Hematopoietic multipotent progenitor cell (in vitro differentiated cells): ENCODE results near the gene LRP5. TPM values are rescaled to one million over a fixed set of nuclear protein-coding genes. Genes with fewer than 3 reads are reported as not detected.
A peak's percentile ranks its signal among the peaks of the same experiment; 100 is the strongest.

Source experiments
- DNase-seq, 3 donors: peaks; one replicate each; pipeline ENCODE4 v3.0.0-alpha.2; 2011 to 2015; ENCODE audit warnings: low read depth in 2 of 3, low spot score in 2 of 3
- total RNA-seq: library from RNA; depleted of rRNA; stranded (reverse); fragments of >200 nt; gene quantifications from one replicate; pipeline ENCODE4 v1.2.3, GENCODE V29; 2012

The LRP5 gene
- total RNA-seq, 1 donor: 70.0 TPM

GRCh38 chr11:68327586-68328370 is 15.4 kb downstream of the LRP5 start:
- DNase-seq: no peak

- DNase-seq: peak in 2 of 3 donors; percentile 78 to 93
Observed at GRCh38 chr11:68328374-68329091, 16.1 kb downstream of the LRP5 start.

GRCh38 chr11:68329536-68329935 is 17.1 kb downstream of the LRP5 start:
- DNase-seq: no peak

GRCh38 chr11:68329978-68330699 is 17.7 kb downstream of the LRP5 start:
- no peak for DNase-seq

- no peak for DNase-seq
Observed at GRCh38 chr11:68330700-68331337, 18.4 kb downstream of the LRP5 start.

DNA sequence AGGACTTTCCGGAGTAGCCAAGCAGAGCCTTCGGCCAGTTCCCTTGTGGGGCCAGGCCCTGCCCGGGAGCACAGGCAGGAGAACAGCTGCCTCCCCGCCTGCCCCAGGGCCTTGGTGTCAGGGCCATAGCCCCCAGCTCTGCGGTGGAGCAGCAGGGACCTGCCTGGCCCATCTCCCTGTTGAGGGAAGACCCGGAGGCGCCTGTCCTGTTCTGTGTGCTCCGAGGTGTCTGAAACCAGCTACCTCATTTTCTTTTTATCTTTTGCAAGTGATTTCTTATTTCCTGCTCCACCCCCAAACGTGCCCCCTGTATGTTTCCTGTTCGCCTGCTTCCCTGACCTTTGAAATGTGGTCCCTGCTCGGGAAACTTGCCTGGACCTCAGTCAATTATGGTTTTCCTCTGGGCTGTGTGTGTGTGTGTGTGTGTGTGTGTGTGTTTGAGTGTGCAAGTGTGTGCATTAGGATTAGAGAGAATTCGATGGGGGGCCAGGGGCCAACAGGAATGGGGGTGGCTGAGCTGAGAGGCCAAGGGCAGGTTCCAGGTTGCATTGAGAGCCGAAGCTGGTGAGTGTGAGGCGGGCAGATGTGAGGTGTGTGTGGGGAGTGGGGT is 19.1 kb downstream of the LRP5 start:
- peak in 1 of 3 donors; percentile 48 for DNase-seq

- no peak for DNase-seq
Observed at GRCh38 chr11:68332186-68332585, 19.8 kb downstream of the LRP5 start.

DNA sequence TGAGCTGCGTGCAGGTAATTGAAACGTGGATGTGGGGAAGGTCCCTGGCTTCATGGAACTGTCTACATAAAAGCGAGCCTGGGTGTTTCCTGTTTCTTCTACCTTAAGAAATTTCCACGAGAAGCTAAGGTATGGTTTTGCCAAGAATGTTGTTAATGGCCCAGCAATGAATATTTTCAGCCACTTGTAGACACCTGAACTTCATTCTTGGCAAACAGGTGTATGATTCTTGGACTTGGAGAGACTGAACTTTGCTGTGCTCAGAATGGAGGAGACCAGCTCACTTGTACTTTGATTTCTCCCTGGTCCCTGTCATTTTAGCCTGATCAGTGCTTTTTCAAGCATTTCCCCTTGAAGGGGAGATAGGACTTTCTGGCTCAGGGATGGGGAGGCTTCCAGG is 20.8 kb downstream of the LRP5 start:
- no peak for DNase-seq

DNA sequence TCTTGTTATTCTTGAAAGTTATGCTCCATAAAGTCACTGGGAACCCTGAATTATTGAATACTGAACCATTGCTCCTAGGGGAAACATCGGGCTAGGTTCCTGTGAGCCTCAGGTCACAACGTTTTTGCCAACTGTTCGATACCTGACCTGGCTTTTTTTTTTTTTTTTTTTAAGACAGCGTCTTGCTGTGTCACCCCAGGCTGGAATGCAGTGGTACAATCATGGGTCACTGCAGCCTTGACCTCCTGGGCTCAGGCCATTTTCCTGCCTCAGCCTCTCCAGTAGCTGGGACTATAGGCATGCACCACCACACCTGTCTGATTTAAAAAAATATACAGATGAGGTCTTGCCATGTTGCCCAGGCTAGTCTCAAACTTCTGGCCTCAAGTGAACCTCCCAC is 22.5 kb downstream of the LRP5 start:
- no peak for DNase-seq

- no peak for DNase-seq
Observed at GRCh38 chr11:68335683-68336082, 23.3 kb downstream of the LRP5 start.

DNA sequence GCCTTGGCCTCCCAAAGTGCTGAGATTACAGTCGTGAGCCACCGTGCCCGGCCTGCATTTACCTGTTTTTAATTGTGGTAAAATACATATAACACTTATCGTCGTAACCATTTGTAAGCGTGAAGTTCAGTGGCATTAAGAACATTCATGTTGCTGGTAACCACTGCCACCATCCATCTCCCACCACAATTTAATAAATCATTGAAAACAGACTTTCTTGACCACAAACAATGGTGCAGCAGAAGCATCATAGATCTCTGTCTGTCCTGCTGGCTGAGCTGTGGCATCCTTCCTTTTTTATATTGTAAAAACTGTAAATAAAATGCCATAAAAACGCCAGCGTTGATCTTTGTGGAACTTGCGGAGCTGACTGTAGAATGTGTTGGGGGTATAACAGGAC is 24.3 kb downstream of the LRP5 start:
- DNase-seq: peak in 1 of 3 donors; percentile 58

- peak in 1 of 3 donors; percentile 45 for DNase-seq
Observed at GRCh38 chr11:68337399-68337835, 25.0 kb downstream of the LRP5 start.

GRCh38 chr11:68338051-68338780 is 25.8 kb downstream of the LRP5 start:
- DNase-seq: no peak

DNA sequence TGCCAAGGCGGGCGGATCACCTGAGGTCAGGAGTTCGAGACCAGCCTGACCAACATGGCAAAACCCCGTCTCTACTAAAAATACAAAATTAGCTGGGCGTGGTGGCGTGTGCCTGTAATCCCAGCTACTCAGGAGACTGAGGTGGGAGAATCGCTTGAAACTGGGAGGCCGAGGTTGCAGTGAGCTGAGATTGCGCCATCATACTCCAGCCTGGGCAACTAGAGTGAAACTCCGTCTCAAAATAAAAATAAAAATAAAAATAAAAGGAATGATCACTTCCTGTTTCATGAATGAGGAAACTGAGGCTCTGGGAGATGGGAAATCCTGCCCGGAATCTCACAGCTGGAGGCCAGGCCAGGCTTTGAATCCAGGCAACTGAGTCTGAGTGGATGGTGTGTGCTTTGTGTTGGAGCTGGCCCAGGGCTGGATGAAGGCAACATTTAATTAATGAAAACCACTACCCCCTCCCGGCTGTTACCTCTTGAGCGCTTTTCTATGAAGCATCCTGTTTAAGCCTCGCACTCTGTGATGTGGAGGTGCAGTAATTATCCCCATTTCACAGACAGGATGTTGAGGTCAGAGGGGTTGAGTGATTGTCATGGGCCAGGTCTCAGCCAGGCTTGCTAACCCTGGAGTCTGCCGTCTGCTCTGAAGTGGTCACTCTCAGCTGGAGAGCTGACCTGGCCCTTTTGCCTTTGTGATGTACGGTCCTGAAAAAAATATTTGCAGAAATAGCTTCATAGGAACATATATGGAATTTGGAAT is 27.8 kb downstream of the LRP5 start:
- no peak for DNase-seq

DNA sequence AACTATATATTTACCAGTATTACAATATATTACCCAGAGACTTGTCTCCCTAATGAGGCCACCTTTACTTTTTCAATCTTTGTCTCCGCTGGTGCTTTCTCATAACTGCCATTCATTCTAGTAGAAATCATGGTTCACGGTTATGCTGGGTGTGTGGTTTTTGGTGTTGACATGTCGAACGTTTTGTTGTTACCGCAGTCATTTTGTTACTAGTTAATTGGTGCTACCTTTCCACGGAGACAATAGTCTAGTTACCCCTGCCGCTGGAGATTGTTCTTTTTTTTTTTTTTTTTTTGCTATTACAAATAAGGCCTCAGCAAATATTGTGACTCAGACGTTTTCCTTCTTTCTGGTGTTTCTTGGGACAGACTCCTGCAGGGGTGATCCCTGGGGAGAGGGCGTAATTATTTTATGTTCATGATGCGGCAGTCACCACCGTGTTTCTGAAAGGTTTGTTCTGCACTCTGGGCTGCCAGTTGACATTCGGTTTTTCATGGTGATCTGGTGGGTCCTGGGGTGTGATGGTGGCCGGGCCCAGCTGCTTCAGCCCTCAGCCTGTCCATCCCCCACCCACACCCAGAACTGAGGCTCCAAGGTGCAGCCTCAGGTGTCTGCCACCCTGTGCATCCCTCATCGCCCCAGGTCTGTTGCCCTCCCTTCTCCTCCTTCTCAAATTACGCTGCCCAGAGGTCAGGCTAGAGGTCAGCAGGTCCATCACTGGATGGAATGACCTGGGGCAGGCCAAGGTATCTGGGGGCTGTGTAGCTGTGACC is 28.6 kb downstream of the LRP5 start:
- no peak for DNase-seq

DNA sequence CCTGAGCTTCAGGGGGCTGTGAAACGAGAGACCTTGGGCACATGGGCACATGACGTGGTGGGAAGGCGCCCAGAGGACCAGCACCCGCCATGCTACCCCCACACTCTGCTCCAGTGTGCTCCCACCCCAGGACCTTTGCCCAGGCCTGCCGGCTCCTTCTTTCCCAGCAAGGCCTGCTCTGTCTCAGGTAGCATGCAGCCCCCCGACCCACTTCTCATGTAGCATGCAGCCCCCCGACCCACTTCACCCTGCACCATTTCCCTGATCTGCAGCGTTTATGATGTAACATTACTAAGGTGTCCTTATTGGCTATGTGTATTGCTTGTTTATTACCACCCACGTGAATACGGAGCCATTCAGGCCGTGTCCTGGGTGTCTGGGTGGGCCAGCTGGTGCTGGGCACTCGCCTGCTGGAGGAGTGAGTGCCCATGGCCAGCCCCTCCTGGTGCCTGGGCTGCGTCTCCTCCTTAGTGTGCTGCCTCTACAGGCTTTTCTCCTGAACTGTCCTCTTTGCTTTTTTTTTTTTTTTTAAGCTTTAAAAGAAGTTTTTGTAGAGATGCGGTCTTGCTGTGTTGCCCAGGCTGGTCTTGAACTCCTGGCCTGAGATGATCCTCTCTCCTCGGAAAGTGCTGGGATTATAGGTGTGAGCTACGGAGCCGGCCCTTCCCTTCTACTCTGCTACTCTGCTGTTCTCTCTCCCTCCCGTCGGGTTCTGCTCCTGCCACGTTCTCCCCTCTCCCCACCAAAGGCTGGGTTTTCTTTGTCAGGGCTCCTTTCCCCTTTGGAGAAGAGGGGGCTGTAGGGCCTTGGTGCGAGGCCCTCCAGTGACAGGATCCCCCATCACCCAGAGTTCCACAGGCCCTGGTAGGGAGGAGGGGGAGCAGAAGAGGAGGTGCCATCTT is 29.4 kb downstream of the LRP5 start:
- DNase-seq: no peak

GRCh38 chr11:68342459-68343158 is 30.2 kb downstream of the LRP5 start:
- no peak for DNase-seq
